NT2/D1 (cell line): ENCODE measurements around the gene PATJ.

Experiments used
- DNase-seq: peaks from one replicate; pipeline ENCODE4 v3.0.0-alpha.2; 2011; ENCODE audit warnings: low read depth, low spot score
- H3K27me3 ChIP-seq: 2 replicates; pipeline ENCODE4 v1.6.0; 2011; ENCODE audit warnings: mild to moderate bottlenecking; ENCODE audit not compliant: insufficient read length, insufficient read depth
- H3K36me3 ChIP-seq: 2 replicates; pipeline ENCODE4 v1.6.1; 2011; ENCODE audit warnings: mild to moderate bottlenecking, low read length, mixed read lengths; ENCODE audit not compliant: insufficient read depth, insufficient read length
- H3K4me1 ChIP-seq: 2 replicates; pipeline ENCODE4 v1.5.1; 2011; ENCODE audit not compliant: insufficient read depth, insufficient read length
- H3K4me3 ChIP-seq: 2 replicates; pipeline ENCODE4 v1.5.1; 2011; ENCODE audit warnings: low read depth; ENCODE audit not compliant: insufficient read length
- H3K9ac ChIP-seq: 2 replicates; pipeline ENCODE4 v1.6.0; 2011; ENCODE audit warnings: low read depth; ENCODE audit not compliant: insufficient read length
- H3K9me3 ChIP-seq: 2 replicates; pipeline ENCODE4 v1.5.1; 2011; ENCODE audit warnings: mild to moderate bottlenecking, low read length; ENCODE audit not compliant: insufficient read depth
- SUZ12 ChIP-seq: IDR thresholded peaks from 2 replicates; pipeline ENCODE4 v1.6.1; 2011; ENCODE audit not compliant: insufficient read length, insufficient read depth; ENCODE audit errors: extremely low read depth
- YY1 ChIP-seq: IDR thresholded peaks from 2 replicates; pipeline ENCODE4 v1.6.1; 2011; ENCODE audit not compliant: insufficient read length, insufficient read depth
- ZNF274 ChIP-seq: IDR thresholded peaks from 2 replicates; pipeline ENCODE4 v1.6.1; 2011; ENCODE audit warnings: mild to moderate bottlenecking, low read depth, low read length

PATJ gene

DNA sequence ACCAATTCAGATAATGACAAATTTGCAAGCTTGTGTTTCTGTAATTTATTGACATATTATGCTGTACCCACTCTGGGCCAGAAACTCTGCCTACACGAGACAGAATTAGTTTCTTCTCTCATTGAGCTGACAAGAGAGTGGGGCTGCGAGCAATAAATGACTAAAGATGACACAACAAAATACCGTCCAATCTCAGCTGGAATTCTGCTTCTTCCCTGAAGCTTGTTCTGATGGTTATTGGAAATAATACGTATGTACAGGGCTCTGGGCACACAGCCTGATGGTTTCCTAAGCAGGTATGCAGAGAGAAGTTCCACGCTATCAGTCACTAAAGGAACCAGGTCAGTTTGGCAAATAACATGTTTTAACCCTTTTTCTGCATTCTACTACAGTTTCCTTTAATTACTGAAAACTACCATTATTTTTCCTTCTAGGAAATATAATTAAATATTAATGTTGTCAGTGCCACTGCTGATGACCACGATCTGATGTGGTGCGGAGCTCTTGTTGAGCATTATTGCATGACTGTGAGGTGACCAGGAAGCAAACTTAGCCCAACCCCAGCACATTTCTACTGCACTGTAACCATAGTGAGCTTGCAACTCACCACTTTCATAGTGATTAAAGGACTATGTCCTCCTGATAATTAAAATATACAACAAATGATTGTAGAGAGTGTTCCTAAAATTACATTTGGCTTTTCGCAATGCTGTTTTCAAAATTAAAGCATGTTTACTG is 231.0 kb downstream of the PATJ start:
- no peak for DNase-seq
- no peaks in the 10 kb centered on the region for H3K27me3 ChIP-seq
- H3K4me1 ChIP-seq, result no peaks in the 10 kb centered on the region
- TF ChIP-seq ZNF274 (no peak), SUZ12 (no peak), YY1 (no peak)
- no peak overlapping the region for H3K9ac ChIP-seq
- no peaks in the 10 kb centered on the region for H3K9me3 ChIP-seq
- H3K4me3 ChIP-seq, result no peak overlapping the region
- H3K36me3 ChIP-seq, result no peaks in the 10 kb centered on the region

DNA sequence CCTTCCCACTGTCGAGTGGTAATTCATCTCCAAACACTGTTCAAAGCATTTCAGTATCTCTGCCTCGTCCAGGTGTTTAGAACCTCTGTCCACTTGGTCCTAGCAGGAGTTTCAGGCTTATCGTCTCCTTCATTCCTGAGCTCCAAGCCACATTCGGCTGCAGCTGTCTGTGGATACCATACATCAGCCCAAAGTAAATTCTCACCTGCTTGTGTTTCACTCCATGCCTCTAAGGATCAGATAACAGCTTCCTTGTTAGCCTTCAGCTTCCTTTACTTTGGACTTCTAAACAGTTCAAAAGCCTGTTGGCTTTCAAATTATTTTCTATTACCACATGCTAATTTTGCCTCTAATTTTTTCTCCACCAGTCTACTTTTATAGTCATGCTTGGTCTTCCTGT is 233.4 kb downstream of the PATJ start:
- Histone ChIP-seq H3K4me3 (no peak overlapping the region), H3K9me3 (no peaks in the 10 kb centered on the region), H3K36me3 (no peaks in the 10 kb centered on the region), H3K27me3 (no peaks in the 10 kb centered on the region), H3K4me1 (no peaks in the 10 kb centered on the region), H3K9ac (no peak overlapping the region)
- no peak for TF ChIP-seq YY1
- TF ChIP-seq SUZ12, result no peak
- no peak for TF ChIP-seq ZNF274
- DNase-seq, result no peak

DNA sequence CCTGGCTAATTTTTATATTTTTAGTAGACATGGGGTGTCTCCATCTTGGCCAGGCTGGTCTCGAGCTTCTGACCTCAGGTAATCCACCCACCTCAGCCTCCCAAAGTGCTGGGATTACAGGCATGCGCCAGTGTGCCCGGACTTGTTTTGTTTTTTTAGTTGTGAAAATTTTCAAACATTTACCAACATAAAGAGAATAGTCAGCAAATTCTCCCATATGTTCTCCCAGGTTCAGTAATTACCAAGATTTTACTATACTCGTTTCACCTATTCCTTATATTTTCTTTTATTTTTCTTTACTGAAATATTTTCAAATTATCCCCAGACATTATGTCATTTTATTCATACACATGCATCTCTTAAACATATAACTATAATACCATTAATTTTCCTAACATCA is 234.3 kb downstream of the PATJ start:
- TF ChIP-seq ZNF274, result no peak
- no peak for TF ChIP-seq SUZ12
- no peak for TF ChIP-seq YY1
- H3K9me3 ChIP-seq, result no peaks in the 10 kb centered on the region
- no peak for DNase-seq
- H3K4me3 ChIP-seq, result no peak overlapping the region
- H3K36me3 ChIP-seq, result no peaks in the 10 kb centered on the region
- peaks cover 2% of the 10 kb centered on the region for H3K4me1 ChIP-seq
- H3K27me3 ChIP-seq, result no peaks in the 10 kb centered on the region
- H3K9ac ChIP-seq, result no peak overlapping the region

DNA sequence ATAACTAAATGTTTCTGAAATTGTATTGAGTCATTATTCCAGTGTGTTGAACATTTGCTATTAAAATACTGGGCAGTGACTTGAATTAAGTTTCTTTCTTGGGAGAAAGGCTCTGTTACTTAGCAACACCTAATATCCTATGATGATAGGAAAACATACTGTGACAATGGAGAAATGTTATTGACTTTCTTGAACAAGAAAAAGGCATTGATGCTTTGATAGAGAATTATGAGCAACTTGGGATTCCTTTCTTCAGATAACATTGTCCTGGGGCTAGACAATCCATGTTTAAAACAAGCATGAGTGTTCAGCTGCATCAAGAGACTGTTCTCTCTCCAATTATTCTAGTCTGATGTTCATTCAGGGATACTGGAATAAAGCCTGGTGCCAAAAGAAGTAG is 236.5 kb downstream of the PATJ start:
- DNase-seq, result no peak
- Histone ChIP-seq H3K9me3 (no peaks in the 10 kb centered on the region), H3K4me3 (no peak overlapping the region), H3K36me3 (no peaks in the 10 kb centered on the region), H3K27me3 (no peaks in the 10 kb centered on the region), H3K9ac (no peak overlapping the region), H3K4me1 (peaks cover 4% of the 10 kb centered on the region)
- no peak for TF ChIP-seq SUZ12
- TF ChIP-seq ZNF274, result no peak
- TF ChIP-seq YY1, result no peak

DNA sequence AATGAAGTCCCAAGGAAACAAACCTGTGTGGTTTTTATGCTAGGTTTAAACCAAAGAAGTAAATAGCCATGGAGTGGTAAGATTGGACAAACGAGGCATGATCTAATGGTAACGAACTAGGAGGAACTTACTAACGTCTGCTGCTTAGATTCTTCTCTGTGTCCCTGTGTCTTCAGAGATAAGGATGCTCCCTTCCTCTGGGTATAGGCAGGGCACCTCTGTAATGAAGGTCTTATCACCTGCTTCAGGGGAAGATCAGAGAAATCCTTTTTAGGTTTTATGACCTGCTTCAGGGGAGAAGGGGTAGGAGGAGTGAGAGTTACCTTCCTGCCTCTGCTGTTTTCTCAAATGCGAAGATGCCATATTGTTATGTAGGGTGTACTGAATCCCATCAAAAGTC is 237.4 kb downstream of the PATJ start:
- H3K36me3 ChIP-seq, result no peaks in the 10 kb centered on the region
- no peak overlapping the region for H3K9ac ChIP-seq
- DNase-seq, result no peak
- TF ChIP-seq YY1 (no peak), ZNF274 (no peak), SUZ12 (no peak)
- no peak overlapping the region for H3K4me3 ChIP-seq
- peaks cover 4% of the 10 kb centered on the region for H3K4me1 ChIP-seq
- no peaks in the 10 kb centered on the region for H3K27me3 ChIP-seq
- no peaks in the 10 kb centered on the region for H3K9me3 ChIP-seq

- Histone ChIP-seq H3K9ac (no peak overlapping the region), H3K4me3 (no peak overlapping the region), H3K9me3 (no peaks in the 10 kb centered on the region), H3K27me3 (no peaks in the 10 kb centered on the region), H3K36me3 (no peaks in the 10 kb centered on the region), H3K4me1 (peaks cover 4% of the 10 kb centered on the region)
- DNase-seq, result no peak
- no peak for TF ChIP-seq ZNF274
- TF ChIP-seq SUZ12, result no peak
- no peak for TF ChIP-seq YY1
These were observed 238.3 kb downstream of the PATJ start for GRCh38 chr1:61980561-61980960.

GRCh38 chr1:61981870-61982660 is 239.8 kb downstream of the PATJ start:
- H3K27me3 ChIP-seq, result no peaks in the 10 kb centered on the region
- no peak overlapping the region for H3K4me3 ChIP-seq
- H3K36me3 ChIP-seq, result no peaks in the 10 kb centered on the region
- TF ChIP-seq SUZ12, result no peak
- no peak for TF ChIP-seq YY1
- no peak for TF ChIP-seq ZNF274
- H3K9ac ChIP-seq, result no peak overlapping the region
- DNase-seq, result no peak
- H3K4me1 ChIP-seq, result peaks cover 4% of the 10 kb centered on the region
- H3K9me3 ChIP-seq, result no peaks in the 10 kb centered on the region
